HEK293 (cell line): ENCODE measurements around the gene PTGER3.

Source experiments
- CTCF ChIA-PET: fragments of 350-600 bp; formaldehyde crosslinking; extraction: SDS; loops from one replicate; lab custom pipeline; 2021; ENCODE audit warnings: antibody characterized with exemption; lab: Yijun Ruan, JAX
- POLR2A ChIA-PET: fragments of 300-600 bp; formaldehyde crosslinking; extraction: SDS; loops from one replicate; lab custom pipeline; 2020; ENCODE audit warnings: antibody characterized with exemption, inconsistent platforms; lab: Yijun Ruan, JAX
- H3K27ac ChIP-seq: fragments of 200-500 bp; sonication (Bioruptor generic); 2 replicates; pipeline ENCODE4 v1.5.1; 2014; ENCODE audit warnings: low read depth, low read length, control low read depth, inconsistent platforms; ENCODE audit errors: extremely low read depth
- H3K36me3 ChIP-seq, 2 experiments: fragments of 200-500 bp in 1 of 2; sonication (Bioruptor generic) in 1 of 2; 1 replicate in 1 of 2; 2 replicates in 1 of 2; pipeline ENCODE4 v1.5.1; 2014 to 2017; ENCODE audit warnings: inconsistent platforms in 2 of 2, low read length in 2 of 2; ENCODE audit not compliant: control insufficient read depth in 2 of 2, insufficient read depth in 1 of 2
- H3K4me1 ChIP-seq: fragments of 200-500 bp; sonication (Bioruptor generic); 2 replicates; pipeline ENCODE4 v1.5.1; 2014; ENCODE audit warnings: mild to moderate bottlenecking, low read length, inconsistent platforms; ENCODE audit not compliant: control insufficient read depth, insufficient read depth
- H3K4me3 ChIP-seq: 2 replicates; pipeline ENCODE4 v1.5.1; 2011; ENCODE audit warnings: low read depth, mild to moderate bottlenecking, control low read depth, low read length, moderate library complexity
- H3K9me3 ChIP-seq: fragments of 200-500 bp; sonication (Bioruptor generic); 2 replicates; pipeline ENCODE4 v1.5.1; 2014; ENCODE audit warnings: low read depth, low read length, inconsistent platforms; ENCODE audit not compliant: control insufficient read depth, insufficient read depth
- BCL11A ChIP-seq: fragments of 450-650 bp; formaldehyde crosslinking; IDR thresholded peaks from 2 replicates; pipeline ENCODE4 v1.5.1; 2016; ENCODE audit warnings: low read depth, missing biosample characterization, missing genetic modification characterization
- HOXD13 ChIP-seq: sonication (generic); formaldehyde crosslinking; IDR thresholded peaks from 2 replicates; pipeline ENCODE4 v1.8.0; 2022; ENCODE audit warnings: missing genetic modification reagents, borderline replicate concordance
- KLF1 ChIP-seq: fragments of 450-650 bp; formaldehyde crosslinking; IDR thresholded peaks from 2 replicates; pipeline ENCODE4 v1.5.1; 2016; ENCODE audit warnings: missing biosample characterization, missing genetic modification characterization
- MZF1 ChIP-seq: fragments of 450-650 bp; formaldehyde crosslinking; IDR thresholded peaks from 2 replicates; pipeline ENCODE4 v1.5.1; 2017; ENCODE audit warnings: missing biosample characterization, missing genetic modification characterization, borderline replicate concordance
- SCRT1 ChIP-seq: fragments of 450-650 bp; formaldehyde crosslinking; IDR thresholded peaks from 2 replicates; pipeline ENCODE4 v1.5.1; 2016; ENCODE audit warnings: missing biosample characterization, missing genetic modification characterization, borderline replicate concordance
- YY2 ChIP-seq: fragments of 450-650 bp; formaldehyde crosslinking; IDR thresholded peaks from 2 replicates; pipeline ENCODE4 v1.5.1; 2016; ENCODE audit warnings: missing biosample characterization, missing genetic modification characterization
- ZFP3 ChIP-seq: fragments of 450-650 bp; formaldehyde crosslinking; IDR thresholded peaks from 2 replicates; pipeline ENCODE4 v1.5.1; 2016; ENCODE audit warnings: low read depth, missing biosample characterization, missing genetic modification characterization
- ZNF223 ChIP-seq: fragments of 450-650 bp; formaldehyde crosslinking; IDR thresholded peaks from 2 replicates; pipeline ENCODE4 v1.5.1; 2016; ENCODE audit warnings: missing biosample characterization, missing genetic modification characterization
- ZNF311 ChIP-seq: fragments of 450-650 bp; formaldehyde crosslinking; IDR thresholded peaks from 2 replicates; pipeline ENCODE4 v1.5.1; 2017; ENCODE audit warnings: missing biosample characterization, missing genetic modification characterization, borderline replicate concordance
- ZNF501 ChIP-seq: fragments of 450-650 bp; formaldehyde crosslinking; IDR thresholded peaks from 2 replicates; pipeline ENCODE4 v1.5.1; 2016; ENCODE audit warnings: missing biosample characterization, missing genetic modification characterization
- ZNF560 ChIP-seq: fragments of 450-650 bp; formaldehyde crosslinking; IDR thresholded peaks from 2 replicates; pipeline ENCODE4 v1.5.1; 2017; ENCODE audit warnings: missing biosample characterization, missing genetic modification characterization, borderline replicate concordance
- ZNF670 ChIP-seq: fragments of 450-650 bp; formaldehyde crosslinking; IDR thresholded peaks from 2 replicates; pipeline ENCODE4 v1.5.1; 2016; ENCODE audit warnings: missing biosample characterization, missing genetic modification characterization, low read depth
- ZNF76 ChIP-seq: fragments of 450-650 bp; formaldehyde crosslinking; IDR thresholded peaks from 2 replicates; pipeline ENCODE4; 2016; ENCODE audit warnings: low read depth, missing biosample characterization, missing genetic modification characterization, borderline replicate concordance
- TF ChIP-seq, protein P1 (sequence below): fragments of 450-650 bp; formaldehyde crosslinking; IDR thresholded peaks from 2 replicates; pipeline ENCODE4 v1.5.1; 2016; ENCODE audit warnings: missing biosample characterization, missing genetic modification characterization, borderline replicate concordance
- TF ChIP-seq, protein P2 (sequence below): fragments of 450-650 bp; formaldehyde crosslinking; IDR thresholded peaks from 2 replicates; pipeline ENCODE4 v1.5.1; 2016; ENCODE audit warnings: missing biosample characterization, missing genetic modification characterization
- TF ChIP-seq, protein P3 (sequence below): fragments of 450-650 bp; formaldehyde crosslinking; conservative IDR thresholded peaks from 2 replicates; pipeline ENCODE4 v1.5.1; 2016; ENCODE audit warnings: low read depth, missing biosample characterization, missing genetic modification characterization
- TF ChIP-seq, protein P4 (sequence below): fragments of 450-650 bp; formaldehyde crosslinking; IDR thresholded peaks from 2 replicates; pipeline ENCODE4 v1.5.1; 2016; ENCODE audit warnings: missing biosample characterization, missing genetic modification characterization

Gene PTGER3

DNA sequence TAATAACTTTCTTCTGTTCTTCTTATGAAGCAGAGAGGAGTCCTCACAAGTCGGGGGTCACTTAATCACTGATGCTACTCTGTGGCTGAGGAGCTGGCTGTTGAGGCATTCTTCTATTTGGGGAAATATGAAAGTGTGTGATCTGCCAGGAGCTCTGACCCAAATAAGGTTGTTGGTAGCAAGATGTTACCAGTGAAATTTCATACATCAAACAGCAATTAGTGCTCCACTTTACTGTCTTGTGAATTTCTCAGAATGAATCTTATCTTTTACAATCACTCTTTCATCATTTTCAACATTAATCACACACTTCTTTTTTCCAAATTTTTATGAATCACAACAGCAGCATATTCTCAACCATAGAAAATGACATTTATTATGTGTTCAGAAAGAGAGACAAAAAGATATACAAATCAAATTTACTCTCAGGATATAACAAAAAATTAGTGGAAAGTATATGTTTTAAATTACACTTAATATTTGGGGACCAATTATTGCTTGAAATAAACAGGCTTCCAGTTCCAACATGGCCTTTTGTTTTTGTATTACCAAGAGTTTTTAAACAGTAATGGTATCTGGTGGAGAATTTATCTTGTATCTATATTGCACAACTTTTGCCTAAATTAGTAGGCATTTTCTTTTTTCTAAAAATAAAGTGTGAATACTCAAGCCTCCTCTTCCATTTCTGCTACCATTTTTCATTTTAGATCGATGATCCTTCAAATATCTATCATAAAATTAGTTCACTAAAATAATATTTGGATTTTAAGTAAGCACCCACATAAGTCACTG, 9.6 kb downstream of the PTGER3 start:
- Histone ChIP-seq H3K4me1 (no peaks in the 10 kb centered on the region), H3K9me3 (no peaks in the 10 kb centered on the region), H3K4me3 (no peak overlapping the region), H3K36me3 (no peaks in the 10 kb centered on the region), H3K27ac (no peak overlapping the region)
- POLR2A ChIA-PET, result no interaction called here
- no peak for TF ChIP-seq ZNF76 (tag by site-specific recombination)
- no peak for TF ChIP-seq ZFP3 (tag by site-specific recombination)
- CTCF ChIA-PET, result no interaction called here

DNA sequence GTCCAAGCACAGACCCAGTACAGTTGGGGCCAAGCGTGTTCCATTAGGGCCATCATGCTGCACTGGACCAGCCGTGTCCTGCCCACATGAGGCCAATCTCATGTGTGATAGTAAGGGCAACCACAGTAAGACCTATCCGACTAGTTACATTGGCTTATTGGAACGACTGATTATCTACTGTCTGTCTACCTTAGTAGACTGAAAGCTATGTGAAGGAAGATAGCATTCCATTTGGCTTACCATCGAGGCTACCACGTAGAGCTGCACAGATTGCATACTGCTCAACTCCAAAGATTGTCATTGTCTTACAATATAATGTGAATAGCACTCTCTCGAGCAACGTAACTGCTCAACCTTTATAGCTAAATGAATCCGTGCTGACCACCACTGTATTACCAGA, 10.6 kb downstream of the PTGER3 start:
- H3K4me3 ChIP-seq, result no peak overlapping the region
- no peaks in the 10 kb centered on the region for H3K4me1 ChIP-seq
- CTCF ChIA-PET, result no interaction called here
- no peak overlapping the region for H3K27ac ChIP-seq
- H3K36me3 ChIP-seq, result no peaks in the 10 kb centered on the region
- POLR2A ChIA-PET, result no interaction called here
- no peaks in the 10 kb centered on the region for H3K9me3 ChIP-seq
- TF ChIP-seq KLF1 (tag by site-specific recombination) (no peak), ZNF560 (no peak), YY2 (no peak), ZNF501 (no peak)

DNA sequence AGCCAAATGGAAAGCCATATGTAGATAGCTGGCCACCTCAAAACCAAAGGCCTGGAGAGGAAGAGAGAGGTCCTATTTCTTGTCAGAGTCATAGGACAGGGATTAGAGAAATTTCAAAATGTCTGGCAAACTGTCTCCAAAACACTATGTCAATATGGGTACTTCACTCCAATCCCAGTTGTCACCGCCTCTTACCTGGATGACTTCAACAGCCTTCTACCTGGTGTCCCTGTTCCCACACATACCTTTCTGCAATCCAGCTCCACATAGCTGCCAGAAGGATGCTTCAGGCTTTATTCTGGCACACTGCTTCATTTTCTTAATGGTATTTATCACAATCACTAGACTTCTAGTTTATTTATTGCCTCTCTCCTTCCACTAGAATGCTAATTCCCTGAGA, 14.5 kb downstream of the PTGER3 start:
- Histone ChIP-seq H3K9me3 (no peaks in the 10 kb centered on the region), H3K4me1 (no peaks in the 10 kb centered on the region), H3K4me3 (no peak overlapping the region), H3K27ac (no peak overlapping the region), H3K36me3 (no peaks in the 10 kb centered on the region)
- ChIA-PET POLR2A (no interaction called here), CTCF (no interaction called here)
- TF ChIP-seq ZNF670 (tag by site-specific recombination), result no peak
- TF ChIP-seq ZNF311 (tag by site-specific recombination), result no peak
- TF ChIP-seq HOXD13 (CRISPR knock-in tag), result no peak
- TF ChIP-seq ZNF223 (tag by site-specific recombination), result no peak
- no peak for TF ChIP-seq MZF1 (tag by site-specific recombination)
- TF ChIP-seq SCRT1 (tag by site-specific recombination), result no peak
- no peak for TF ChIP-seq YY2
- no peak for TF ChIP-seq BCL11A (tag by site-specific recombination)
- TF ChIP-seq, protein P1, sequence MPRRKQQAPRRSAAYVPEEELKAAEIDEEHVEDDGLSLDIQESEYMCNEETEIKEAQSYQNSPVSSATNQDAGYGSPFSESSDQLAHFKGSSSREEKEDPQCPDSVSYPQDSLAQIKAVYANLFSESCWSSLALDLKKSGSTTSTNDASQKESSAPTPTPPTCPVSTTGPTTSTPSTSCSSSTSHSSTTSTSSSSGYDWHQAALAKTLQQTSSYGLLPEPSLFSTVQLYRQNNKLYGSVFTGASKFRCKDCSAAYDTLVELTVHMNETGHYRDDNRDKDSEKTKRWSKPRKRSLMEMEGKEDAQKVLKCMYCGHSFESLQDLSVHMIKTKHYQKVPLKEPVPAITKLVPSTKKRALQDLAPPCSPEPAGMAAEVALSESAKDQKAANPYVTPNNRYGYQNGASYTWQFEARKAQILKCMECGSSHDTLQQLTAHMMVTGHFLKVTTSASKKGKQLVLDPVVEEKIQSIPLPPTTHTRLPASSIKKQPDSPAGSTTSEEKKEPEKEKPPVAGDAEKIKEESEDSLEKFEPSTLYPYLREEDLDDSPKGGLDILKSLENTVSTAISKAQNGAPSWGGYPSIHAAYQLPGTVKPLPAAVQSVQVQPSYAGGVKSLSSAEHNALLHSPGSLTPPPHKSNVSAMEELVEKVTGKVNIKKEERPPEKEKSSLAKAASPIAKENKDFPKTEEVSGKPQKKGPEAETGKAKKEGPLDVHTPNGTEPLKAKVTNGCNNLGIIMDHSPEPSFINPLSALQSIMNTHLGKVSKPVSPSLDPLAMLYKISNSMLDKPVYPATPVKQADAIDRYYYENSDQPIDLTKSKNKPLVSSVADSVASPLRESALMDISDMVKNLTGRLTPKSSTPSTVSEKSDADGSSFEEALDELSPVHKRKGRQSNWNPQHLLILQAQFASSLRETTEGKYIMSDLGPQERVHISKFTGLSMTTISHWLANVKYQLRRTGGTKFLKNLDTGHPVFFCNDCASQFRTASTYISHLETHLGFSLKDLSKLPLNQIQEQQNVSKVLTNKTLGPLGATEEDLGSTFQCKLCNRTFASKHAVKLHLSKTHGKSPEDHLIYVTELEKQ, result no peak
- TF ChIP-seq, protein P2, sequence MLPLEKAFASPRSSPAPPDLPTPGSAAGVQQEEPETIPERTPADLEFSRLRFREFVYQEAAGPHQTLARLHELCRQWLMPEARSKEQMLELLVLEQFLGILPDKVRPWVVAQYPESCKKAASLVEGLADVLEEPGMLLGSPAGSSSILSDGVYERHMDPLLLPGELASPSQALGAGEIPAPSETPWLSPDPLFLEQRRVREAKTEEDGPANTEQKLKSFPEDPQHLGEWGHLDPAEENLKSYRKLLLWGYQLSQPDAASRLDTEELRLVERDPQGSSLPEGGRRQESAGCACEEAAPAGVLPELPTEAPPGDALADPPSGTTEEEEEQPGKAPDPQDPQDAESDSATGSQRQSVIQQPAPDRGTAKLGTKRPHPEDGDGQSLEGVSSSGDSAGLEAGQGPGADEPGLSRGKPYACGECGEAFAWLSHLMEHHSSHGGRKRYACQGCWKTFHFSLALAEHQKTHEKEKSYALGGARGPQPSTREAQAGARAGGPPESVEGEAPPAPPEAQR (tag by site-specific recombination), result no peak
- TF ChIP-seq, protein P3, sequence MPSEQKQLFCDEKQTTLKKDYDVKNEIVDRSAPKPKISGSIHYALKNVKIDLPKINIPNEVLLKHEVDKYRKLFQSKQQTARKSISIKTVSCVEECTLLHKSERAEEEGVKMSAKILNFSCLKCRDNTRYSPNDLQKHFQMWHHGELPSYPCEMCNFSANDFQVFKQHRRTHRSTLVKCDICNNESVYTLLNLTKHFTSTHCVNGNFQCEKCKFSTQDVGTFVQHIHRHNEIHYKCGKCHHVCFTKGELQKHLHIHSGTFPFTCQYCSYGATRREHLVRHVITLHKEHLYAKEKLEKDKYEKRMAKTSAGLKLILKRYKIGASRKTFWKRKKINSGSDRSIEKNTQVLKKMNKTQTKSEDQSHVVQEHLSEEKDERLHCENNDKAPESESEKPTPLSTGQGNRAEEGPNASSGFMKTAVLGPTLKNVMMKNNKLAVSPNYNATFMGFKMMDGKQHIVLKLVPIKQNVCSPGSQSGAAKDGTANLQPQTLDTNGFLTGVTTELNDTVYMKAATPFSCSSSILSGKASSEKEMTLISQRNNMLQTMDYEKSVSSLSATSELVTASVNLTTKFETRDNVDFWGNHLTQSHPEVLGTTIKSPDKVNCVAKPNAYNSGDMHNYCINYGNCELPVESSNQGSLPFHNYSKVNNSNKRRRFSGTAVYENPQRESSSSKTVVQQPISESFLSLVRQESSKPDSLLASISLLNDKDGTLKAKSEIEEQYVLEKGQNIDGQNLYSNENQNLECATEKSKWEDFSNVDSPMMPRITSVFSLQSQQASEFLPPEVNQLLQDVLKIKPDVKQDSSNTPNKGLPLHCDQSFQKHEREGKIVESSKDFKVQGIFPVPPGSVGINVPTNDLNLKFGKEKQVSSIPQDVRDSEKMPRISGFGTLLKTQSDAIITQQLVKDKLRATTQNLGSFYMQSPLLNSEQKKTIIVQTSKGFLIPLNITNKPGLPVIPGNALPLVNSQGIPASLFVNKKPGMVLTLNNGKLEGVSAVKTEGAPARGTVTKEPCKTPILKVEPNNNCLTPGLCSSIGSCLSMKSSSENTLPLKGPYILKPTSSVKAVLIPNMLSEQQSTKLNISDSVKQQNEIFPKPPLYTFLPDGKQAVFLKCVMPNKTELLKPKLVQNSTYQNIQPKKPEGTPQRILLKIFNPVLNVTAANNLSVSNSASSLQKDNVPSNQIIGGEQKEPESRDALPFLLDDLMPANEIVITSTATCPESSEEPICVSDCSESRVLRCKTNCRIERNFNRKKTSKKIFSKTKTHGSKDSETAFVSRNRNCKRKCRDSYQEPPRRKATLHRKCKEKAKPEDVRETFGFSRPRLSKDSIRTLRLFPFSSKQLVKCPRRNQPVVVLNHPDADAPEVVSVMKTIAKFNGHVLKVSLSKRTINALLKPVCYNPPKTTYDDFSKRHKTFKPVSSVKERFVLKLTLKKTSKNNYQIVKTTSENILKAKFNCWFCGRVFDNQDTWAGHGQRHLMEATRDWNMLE, result no peak
- TF ChIP-seq, protein P4, sequence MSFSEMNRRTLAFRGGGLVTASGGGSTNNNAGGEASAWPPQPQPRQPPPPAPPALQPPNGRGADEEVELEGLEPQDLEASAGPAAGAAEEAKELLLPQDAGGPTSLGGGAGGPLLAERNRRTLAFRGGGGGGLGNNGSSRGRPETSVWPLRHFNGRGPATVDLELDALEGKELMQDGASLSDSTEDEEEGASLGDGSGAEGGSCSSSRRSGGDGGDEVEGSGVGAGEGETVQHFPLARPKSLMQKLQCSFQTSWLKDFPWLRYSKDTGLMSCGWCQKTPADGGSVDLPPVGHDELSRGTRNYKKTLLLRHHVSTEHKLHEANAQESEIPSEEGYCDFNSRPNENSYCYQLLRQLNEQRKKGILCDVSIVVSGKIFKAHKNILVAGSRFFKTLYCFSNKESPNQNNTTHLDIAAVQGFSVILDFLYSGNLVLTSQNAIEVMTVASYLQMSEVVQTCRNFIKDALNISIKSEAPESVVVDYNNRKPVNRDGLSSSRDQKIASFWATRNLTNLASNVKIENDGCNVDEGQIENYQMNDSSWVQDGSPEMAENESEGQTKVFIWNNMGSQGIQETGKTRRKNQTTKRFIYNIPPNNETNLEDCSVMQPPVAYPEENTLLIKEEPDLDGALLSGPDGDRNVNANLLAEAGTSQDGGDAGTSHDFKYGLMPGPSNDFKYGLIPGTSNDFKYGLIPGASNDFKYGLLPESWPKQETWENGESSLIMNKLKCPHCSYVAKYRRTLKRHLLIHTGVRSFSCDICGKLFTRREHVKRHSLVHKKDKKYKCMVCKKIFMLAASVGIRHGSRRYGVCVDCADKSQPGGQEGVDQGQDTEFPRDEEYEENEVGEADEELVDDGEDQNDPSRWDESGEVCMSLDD (tag by site-specific recombination), result no peak
